Gastroesophageal sphincter (tissue), 3 donors: ENCODE data around the gene IL25.

Experiments
- POLR2AphosphoS5 ChIP-seq: sonication (generic); formaldehyde crosslinking; IDR thresholded peaks from one replicate; pipeline ENCODE4 v1.6.1; 2017; ENCODE audit warnings: antibody characterized with exemption
- TF ChIP-seq, protein P1 (sequence below), 4 experiments: fragments of 200-600 bp in 2 of 4; fragments of 450-650 bp in 2 of 4; sonication (generic) in 1 of 4; IDR thresholded peaks; one replicate each; pipeline ENCODE4 v1.5.1; 2017 to 2019; ENCODE audit warnings: antibody characterized with exemption in 4 of 4, mild to moderate bottlenecking in 2 of 4, moderate library complexity in 2 of 4

DNA sequence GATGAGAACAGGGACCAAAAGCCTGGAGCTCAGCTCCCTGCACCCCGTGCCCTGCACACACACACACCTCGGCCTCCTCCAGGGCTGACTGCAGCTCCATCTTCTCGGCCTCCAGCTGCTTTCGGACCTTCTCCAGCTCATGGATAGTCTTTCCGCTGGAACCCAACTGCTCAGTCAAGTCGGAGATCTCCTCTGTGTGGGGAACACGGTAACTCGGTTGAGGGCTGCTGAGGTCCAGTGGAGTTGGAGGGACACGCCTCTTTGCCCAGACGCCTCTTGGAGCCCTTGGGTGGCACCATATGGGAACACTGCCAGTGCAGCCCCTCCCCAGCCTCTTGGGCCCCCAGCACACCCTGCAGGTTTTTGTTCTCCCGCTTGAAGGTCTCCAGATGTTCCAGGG lies 44.2 kb downstream of the IL25 start:
- TF ChIP-seq, protein P1, sequence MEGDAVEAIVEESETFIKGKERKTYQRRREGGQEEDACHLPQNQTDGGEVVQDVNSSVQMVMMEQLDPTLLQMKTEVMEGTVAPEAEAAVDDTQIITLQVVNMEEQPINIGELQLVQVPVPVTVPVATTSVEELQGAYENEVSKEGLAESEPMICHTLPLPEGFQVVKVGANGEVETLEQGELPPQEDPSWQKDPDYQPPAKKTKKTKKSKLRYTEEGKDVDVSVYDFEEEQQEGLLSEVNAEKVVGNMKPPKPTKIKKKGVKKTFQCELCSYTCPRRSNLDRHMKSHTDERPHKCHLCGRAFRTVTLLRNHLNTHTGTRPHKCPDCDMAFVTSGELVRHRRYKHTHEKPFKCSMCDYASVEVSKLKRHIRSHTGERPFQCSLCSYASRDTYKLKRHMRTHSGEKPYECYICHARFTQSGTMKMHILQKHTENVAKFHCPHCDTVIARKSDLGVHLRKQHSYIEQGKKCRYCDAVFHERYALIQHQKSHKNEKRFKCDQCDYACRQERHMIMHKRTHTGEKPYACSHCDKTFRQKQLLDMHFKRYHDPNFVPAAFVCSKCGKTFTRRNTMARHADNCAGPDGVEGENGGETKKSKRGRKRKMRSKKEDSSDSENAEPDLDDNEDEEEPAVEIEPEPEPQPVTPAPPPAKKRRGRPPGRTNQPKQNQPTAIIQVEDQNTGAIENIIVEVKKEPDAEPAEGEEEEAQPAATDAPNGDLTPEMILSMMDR (IDR thresholded peaks at IDR 0.05), result no peak
- no peak for TF ChIP-seq POLR2AphosphoS5
